22Rv1 (cell line): Measurements from ENCODE around the gene TEX54.

ENCODE experiments used
- H3K27ac ChIP-seq: fragments of 450-650 bp; 2 replicates; pipeline ENCODE4 v1.5.1; 2017
- ZFX ChIP-seq: fragments of 450-650 bp; IDR thresholded peaks from 2 replicates; pipeline ENCODE4 v1.6.1; 2017; ENCODE audit warnings: antibody characterized with exemption, borderline replicate concordance
- TF ChIP-seq, protein P1 (sequence below): fragments of 450-650 bp; IDR thresholded peaks from 2 replicates; pipeline ENCODE4 v1.5.1; 2017; ENCODE audit warnings: mild to moderate bottlenecking

Gene TEX54

DNA sequence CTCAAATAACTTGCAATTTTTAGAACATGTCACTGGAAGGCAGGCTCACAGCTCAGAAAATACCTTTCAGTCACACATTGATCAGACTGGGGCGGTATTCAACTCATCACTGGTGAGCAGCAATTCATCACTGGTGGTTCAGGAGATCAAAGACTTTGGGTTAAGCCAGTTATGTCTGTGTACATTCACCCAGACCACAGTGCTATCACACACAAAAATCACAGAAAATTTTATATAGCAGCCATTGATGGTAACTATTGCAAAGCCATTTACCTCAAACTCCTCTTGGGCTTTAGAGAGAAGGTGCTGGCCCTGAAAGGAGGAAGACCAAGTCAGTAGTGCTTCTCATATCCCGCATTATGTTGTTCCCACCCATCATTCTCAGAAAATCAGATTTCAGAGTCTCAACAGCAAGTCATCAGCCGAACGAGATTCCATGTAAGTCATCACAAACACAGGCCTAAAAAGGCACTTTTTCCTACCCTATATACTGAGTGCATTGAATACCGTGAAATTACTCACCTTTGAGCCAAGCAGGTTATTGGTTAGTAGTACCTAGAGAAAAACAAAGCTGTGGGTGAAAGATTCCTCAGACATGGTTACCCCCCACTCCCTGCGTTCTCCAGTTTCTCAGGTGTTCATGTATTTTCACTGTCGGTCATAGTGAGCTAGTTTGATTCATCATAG, 20.8 kb upstream of the TEX54 start:
- H3K27ac ChIP-seq, result peak overlapping the region; percentile 91
- no peak for TF ChIP-seq ZFX
- TF ChIP-seq, protein P1, sequence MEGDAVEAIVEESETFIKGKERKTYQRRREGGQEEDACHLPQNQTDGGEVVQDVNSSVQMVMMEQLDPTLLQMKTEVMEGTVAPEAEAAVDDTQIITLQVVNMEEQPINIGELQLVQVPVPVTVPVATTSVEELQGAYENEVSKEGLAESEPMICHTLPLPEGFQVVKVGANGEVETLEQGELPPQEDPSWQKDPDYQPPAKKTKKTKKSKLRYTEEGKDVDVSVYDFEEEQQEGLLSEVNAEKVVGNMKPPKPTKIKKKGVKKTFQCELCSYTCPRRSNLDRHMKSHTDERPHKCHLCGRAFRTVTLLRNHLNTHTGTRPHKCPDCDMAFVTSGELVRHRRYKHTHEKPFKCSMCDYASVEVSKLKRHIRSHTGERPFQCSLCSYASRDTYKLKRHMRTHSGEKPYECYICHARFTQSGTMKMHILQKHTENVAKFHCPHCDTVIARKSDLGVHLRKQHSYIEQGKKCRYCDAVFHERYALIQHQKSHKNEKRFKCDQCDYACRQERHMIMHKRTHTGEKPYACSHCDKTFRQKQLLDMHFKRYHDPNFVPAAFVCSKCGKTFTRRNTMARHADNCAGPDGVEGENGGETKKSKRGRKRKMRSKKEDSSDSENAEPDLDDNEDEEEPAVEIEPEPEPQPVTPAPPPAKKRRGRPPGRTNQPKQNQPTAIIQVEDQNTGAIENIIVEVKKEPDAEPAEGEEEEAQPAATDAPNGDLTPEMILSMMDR, result no peak

DNA sequence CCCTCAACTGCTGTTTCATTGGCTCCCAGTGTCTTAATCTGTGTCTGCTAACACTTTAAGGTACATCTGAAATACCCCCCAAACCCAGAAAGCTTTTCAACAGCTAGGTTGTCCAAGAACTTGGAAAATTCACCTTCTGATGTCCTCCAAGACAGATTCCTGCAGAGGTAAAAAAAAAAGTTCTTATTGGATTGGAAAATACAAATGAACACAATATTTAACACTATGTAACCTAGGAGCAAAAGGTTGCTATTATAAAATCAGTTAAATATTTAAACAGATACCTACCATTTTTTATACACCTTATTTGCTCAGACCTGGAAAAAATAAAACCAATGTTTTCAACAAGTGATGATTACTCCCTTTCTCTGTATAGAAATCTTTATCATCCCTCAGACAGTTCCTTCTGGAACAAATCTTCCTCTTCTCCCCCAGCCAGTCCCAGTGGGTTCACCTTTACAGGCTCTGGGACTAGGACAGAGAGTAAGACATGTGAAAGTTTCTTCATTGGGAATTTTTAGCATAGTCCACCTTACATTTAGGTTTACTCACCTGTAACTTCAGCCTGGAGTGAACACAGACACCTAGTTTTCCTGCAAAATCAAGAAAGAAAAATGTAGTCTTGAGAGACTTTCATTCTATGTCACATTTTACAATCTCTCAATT, 20.0 kb upstream of the TEX54 start:
- TF ChIP-seq, protein P1, result no peak
- no peak for TF ChIP-seq ZFX
- H3K27ac ChIP-seq, result peak overlapping the region; percentile 91

DNA sequence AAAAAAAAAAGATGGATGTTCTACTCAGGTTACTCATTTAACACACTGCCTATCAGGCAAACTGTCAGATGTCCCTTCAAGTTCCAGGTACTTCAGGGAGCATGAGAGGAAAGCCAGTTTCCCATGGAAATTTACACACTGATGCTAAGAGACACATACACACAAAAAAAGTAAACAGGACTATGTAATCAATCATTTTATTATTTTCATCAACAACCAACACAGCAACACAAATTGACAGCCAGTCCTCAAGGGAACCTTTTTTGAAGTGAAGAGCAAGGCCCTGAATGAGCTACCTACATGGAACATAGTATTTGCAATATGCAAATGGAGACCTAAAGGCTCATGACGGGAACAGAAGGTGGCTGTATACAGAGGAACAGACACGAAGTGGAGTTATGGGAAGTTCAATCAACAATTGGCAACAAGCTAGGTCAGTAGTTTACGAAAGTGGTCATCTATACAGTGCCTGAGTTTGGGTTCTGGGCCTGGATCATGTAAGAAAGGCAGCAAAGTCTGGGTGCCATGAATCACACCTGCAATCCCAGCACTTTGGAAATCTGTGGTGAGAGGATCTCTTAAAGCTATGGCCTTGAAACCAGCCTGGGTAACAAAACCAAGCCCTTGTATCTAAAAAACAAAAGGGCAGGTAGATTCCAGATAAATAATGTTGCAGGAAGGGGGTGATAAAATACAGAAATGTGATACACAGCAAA, 19.3 kb upstream of the TEX54 start:
- no peak for TF ChIP-seq ZFX
- TF ChIP-seq, protein P1, result no peak
- peak overlapping the region; percentile 91 for H3K27ac ChIP-seq

DNA sequence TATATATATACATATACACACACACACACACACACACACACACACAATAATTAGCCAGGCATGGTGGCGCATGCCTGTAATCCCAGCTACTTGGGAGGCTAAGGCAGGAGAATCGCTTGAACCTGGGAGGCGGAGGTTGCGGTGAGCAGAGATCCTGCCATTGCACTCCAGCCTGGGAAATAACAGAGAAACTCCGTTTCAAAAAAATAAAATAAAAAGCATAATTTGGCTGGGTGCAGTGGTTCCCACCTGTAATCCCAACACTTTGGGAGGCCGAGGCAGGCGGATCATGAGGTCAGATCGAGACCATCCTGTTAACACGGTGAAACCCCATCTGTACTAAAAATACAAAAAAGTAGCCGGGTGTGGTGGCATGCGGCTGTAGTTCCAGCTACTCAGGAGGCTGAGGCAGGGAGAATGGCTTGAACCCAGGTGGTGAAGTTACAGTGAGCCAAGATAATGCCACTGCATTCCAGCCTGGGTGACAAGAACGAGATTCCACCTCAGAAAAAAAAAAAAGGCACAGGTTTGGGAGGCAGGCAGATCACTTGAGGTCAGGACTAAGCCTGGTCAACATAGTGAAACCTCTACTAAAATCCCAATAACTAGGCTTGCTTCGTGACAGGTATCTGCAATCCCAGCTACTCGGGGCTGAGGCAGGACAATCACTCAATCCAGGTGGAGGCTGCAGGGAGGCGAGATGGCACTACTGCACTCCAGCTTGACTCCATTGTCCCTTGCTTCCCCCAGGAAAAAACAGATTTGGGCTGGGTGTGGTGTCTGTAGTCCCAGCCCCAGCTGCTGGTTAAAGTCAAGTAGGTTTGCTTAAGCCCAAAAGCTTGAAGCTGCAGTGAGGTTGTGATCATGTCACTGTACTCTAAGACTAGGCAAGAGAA, 18.5 kb upstream of the TEX54 start:
- TF ChIP-seq, protein P1, result no peak
- TF ChIP-seq ZFX, result no peak
- peak overlapping the region; percentile 91 for H3K27ac ChIP-seq

DNA sequence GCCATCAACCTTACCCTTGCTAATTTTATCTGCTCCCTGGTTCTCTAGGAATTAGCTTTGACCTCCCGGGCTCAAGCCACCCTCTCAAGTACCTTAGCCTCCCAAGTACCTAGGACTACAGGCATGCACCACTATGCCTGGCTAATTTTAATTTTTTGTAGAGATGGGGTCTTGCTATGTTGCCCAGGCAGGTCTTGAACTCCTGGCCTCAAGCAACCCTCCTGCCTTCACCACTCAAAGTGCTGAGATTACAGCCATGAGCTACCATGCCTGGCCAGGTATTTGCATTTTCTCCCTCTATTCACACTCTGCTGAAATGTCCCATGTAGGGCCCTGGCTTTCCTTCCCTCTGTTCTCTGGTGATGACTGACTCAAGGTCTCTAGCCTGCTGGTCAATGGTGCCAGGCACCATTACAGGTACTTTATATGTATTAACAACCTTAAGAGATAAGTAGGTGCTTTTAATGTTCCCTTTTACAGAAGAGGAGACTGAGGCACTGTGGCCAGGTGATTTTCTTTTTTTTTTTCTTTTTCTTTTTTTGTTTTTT, 15.2 kb upstream of the TEX54 start:
- TF ChIP-seq, protein P1, result no peak
- TF ChIP-seq ZFX, result no peak
- H3K27ac ChIP-seq, result no peak overlapping the region

DNA sequence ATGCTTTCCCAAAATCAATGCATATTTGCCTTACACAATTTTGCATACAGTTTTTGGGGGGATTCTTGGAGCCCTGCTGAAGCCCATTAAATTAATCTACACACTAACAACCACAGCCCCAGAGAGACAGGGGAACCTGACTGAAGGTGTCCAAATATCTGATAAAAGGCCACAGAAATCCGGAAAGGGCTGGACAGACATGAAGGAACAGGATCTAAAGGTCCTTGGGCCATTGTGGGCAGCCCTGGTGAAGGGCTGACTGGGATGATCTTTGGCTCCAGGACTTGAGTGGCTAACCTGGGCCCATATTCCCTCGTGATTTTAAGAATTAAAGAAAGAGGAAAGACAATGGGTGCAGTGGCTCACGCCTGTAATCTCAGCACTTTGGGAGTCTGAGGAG, 13.5 kb upstream of the TEX54 start:
- no peak overlapping the region for H3K27ac ChIP-seq
- no peak for TF ChIP-seq ZFX
- TF ChIP-seq, protein P1, result no peak
